NCI-H82 treated with DMSO at 0.1 percent for 48 hours (cell line): ENCODE data around the gene BSG.
"Not testable (repeated sequence)": the region's sequence is repeated elsewhere in the genome, so short reads cannot be mapped to it uniquely, and the experiment has no call there.

ENCODE experiments used
- DNase-seq: peaks from one replicate; lab custom pipeline; 2025; ENCODE audit not compliant: unreplicated experiment; lab: John Stamatoyannopoulos, UW

The BSG gene

DNA sequence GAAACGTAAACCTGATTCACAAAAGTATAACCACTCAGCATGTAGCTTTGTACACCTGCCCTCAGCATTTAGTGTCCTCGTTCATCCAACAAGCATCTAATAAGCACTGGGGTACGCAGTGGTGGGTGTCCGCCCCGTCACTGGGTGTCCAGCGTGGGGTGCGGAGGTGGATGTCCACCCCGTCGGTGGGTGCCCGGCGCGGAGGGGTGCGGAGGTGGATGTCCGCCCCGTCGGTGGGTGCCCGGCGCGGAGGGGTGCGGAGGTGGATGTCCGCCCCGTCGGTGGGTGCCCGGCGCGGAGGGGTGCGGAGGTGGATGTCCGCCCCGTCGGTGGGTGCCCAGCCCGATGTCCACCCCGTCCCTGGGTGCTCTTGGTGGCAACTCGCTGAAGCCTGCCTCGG is 12.8 kb downstream of the BSG start:
- not testable (repeated sequence) for DNase-seq

DNA sequence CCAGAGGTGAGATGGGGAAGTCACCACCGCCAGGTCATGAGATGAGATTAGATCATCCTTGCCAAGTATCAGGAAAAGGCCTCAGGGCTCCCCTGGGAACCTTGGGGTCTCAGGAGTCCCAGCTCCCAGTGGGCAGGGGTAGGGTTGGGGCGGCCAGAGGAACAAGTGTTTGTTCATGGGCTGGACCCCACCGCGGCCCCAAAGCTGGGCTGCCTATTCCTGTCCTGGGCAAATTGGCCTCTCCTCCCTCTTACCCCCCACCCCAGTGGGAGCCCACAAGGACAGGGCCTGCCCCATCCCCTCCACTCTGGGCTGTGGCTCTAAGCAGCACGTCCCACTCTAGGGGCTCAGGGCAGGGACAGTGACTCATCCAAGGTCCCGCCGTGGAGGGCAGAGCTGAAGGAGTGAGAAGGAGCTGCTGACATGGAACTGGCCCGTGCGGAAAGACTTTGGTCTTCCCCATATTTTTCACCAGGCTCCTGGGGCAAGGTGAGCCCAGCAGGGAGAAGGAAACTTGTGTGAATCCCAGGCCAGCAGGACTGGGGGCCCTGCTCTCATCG is 13.2 kb downstream of the BSG start:
- no peak for DNase-seq

DNA sequence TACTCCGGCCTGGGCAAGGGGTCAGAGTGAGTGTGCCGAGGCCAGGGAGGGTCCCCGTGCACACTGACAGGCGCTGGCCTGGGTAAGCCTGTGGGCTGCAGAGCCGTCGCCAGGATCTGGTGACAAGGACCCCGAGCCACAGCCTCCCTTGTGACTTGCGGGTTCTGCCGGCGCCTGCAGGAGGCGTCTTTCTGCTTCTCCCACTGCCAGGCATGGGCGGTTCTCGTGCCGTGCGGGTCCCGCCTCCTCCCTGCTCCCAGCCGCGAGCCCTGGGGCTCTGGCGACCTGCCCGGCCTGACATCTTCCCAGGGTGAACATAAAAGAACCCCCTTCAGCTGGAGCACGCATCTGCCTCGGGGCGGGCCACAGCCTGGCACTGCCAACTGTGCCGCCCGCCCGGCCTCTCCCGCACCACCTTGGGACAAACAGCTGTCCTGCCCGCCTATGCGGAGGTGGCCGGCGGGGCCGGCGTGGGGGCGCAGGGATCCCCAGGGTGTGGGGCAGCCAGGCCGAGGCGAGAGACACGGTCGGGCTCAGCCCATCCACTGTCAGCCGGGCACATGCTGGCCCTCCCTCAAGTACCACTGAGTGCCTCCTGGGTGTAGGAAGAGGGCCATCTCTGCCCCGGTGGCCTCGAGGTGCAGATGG is 15.8 kb downstream of the BSG start:
- DNase-seq, result no peak

DNA sequence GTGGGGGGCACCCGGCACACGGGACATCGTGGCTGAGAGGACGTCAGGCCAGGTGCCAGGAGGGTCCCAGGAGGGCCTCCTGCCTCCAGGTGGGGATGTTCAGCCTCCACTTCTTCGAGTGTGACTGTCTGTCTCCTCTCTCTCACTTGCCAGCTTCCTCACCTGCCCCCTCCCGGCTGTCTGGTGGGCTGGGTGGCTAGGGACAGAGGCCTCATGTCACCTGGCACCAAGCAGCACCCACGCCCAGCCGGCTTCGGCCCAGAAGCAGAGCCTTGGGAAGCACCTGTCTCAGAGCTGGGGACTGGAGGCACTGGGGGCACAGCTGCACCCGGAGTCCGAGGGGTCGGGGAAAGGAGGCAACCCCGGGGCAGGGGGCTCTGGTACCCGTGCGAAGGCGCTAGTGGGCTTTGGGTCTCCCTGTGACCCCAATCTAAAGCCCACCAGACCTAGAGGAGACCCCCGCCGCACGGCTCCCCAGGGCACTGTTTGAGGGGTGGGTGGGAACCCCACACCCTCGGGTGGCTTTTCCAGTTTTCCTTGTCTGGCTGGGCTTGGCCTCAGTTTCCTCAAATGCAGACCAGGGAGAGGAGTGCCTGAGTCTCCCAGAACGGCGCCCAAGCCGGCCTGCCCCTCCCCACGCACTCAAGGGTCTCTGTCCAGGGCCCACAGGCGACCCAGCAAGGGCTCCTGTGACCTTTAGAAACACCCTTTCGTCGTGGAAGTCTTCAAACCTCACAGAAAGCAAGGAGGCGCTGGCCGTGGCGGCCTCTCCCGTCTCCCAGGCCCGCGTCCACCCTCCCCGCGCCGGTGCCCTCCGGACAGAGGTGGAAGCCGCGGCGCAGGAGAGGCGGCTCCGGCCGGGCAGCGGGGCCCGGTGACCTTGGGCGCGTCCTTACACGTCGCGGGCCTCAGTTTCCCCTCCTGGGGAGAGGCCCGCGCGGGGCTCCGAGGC is 16.6 kb downstream of the BSG start:
- DNase-seq, result no peak

DNA sequence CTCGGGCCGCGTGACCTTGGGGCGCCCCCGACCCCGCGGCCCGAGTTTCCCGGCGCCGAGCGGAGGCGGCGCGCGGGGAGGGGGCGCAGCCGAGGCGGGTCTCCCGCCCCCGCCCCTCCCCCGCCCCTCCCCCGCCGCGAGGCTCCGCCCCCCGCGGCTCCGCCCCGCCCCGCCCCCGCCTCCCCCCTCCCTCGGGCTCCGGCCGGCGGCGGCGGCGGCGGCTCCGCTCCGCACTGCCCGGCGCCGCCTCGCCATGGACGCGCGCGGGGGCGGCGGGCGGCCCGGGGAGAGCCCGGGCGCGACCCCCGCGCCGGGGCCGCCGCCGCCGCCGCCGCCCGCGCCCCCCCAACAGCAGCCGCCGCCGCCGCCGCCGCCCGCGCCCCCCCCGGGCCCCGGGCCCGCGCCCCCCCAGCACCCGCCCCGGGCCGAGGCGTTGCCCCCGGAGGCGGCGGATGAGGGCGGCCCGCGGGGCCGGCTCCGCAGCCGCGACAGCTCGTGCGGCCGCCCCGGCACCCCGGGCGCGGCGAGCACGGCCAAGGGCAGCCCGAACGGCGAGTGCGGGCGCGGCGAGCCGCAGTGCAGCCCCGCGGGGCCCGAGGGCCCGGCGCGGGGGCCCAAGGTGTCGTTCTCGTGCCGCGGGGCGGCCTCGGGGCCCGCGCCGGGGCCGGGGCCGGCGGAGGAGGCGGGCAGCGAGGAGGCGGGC is 17.4 kb downstream of the BSG start, which contains the start of gene HCN2:
HCN2 (plus strand) TSS at position 189 of the 703 bp plus-strand sequence; CDS start at position 254, 65 bp downstream.
- DNase-seq, result no peak

DNA sequence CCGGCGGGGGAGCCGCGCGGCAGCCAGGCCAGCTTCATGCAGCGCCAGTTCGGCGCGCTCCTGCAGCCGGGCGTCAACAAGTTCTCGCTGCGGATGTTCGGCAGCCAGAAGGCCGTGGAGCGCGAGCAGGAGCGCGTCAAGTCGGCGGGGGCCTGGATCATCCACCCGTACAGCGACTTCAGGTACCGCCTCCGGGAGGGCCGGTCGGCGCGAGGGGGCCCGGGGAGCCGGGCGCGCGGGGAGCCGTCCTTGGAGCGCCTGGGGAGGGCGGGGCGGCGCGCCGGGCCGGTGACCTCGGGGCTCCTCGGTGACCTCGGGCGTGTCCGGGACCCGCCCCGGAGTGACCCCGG is 18.0 kb downstream of the BSG start:
- no peak for DNase-seq

DNA sequence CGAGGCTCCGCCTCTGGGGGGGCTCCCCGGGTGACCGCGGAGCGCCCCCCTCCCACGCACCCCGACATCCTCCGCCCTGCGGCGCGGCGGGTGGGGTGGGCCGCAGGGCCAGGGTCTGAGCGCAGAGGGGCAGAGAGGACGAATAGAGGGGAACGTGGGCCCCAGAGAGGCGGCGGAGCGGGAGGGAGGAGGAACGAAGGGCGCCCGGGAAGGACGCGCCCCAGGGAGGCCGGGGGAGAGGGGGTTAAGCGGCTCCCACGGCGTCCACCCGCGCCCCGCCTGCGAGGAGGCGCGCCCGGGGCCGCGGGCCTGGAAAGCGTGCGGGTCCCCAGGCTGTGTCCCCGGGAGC is 18.3 kb downstream of the BSG start:
- no peak for DNase-seq

DNA sequence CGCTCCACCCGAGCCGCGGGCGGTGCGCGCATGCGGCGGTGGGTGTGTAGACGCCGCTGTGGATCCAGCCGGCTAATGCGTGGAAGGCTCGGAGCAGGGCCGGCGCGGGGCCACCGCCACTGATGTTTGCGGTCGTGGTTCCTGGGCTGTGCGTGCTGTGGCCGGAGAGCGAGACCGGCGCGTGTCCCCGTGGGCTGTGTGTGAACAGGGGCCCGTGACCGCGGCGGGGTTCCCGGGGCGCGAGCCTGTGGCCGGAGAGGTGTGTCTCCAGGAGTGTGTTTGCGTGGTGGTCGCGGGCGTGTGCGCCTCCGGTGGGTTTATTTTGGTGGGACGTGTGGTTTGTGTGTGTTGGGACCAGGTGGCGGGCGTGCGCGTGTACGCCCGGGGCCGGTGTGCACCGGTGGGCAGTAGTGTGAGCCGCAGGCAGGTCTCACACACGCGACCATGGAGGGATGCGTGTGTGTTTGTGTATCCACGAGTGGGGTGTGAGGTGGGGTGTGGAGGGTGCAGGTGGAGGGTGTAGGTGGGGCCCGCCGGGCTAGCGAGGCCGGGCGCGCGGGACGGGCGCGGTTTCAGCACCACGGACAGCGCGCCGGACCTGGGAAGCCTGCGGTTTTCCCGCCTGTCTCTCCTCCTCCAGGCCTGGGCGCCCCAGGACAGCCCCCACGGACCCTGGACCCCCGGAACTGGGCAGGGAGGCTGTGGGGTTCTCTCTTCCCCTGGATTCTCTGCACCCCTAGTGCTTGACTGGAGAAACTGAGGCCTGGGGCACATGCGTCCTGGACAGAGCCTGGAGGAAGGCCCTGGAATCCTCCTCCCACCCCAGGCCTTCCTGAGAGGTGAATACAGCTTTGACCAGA is 18.9 kb downstream of the BSG start:
- DNase-seq, result no peak

DNA sequence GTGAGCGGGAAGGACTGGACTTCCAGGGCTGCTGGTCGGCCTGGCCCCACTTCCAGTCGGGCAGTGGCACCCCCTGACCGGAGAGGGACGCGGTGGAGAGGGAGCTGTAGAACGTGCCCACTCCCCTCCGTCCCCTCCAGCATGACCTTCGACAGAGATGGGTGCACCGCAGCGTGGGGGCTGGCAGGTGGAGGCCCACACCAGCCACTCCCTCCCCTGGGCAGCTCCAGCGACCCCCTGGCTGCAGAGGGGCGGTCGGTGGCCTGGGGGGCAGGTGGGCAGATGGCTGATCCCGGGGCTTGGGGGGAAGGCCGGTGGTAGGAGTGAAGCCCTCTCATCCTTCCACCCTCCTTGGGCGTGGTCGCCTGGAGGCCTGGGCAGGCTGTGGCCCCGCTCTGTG is 19.7 kb downstream of the BSG start:
- no peak for DNase-seq

DNA sequence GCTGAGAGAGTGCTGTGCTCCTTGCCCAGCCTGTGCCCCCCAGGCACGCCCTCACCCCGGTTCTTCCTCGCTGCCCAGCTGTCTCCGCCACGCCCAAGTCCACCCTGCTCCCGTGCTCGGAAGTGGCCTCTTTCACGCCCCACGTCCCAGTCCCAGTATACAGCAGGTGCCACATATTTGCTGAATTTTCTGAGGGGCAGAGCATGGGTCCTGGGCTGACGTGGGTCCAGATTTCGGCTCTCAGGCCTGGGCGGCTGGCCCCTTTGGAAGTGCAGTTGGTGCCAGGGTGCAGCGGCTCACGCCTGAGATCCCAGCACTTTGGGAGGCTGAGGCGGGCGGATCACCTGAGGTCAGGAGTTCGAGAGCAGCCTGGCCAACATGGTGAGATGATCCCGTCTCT is 20.7 kb downstream of the BSG start:
- no peak for DNase-seq

DNA sequence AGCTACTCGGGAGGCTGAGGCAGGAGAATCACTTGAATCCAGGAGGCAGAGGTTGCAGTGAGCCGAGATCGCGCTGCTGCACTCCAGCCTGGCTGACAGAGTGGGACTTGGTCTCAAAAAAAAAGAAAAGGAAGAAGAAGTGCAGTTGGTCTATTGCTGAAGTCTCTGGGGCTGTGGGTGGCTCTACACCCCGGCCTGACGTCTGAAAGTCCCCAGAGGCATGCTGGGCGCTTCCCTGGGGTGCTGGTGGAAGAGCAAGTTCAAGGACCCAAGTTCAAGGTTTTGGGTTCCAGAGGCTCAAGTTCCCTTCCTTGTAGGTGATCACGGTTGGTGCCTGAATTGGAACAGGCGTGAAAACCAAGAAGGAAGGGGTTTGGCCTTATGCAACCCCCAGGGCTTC is 21.1 kb downstream of the BSG start:
- no peak for DNase-seq

DNA sequence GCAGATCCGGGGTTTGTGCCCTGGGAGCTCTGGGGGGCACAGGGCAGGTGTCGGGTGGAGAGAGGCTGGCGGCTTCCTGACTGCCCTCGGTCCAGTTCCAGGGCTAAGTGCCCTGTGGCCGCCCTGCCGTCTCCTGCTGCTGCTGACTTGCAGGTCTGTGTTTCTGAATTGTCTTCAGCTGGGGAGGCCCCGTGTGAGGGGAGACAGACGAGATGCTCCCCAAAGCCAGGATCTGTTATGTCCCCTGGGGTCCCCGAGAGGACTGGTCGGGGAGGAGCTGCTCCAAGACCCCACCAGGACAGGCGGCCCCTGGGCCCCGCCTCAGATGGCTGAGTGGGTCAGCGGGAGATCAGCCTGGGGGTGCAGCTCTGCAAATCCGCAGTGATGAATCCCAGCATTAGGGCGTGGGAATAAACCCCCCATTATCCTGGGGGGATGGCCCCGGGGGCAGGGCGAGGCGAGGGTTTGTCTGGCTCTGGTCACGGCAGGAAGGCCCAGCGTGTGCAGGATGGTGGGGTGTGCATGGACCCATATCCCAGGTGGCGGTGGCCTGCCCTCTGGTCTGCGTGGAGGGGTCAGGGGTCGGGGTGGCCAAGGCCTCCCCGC is 22.0 kb downstream of the BSG start:
- DNase-seq, result no peak

DNA sequence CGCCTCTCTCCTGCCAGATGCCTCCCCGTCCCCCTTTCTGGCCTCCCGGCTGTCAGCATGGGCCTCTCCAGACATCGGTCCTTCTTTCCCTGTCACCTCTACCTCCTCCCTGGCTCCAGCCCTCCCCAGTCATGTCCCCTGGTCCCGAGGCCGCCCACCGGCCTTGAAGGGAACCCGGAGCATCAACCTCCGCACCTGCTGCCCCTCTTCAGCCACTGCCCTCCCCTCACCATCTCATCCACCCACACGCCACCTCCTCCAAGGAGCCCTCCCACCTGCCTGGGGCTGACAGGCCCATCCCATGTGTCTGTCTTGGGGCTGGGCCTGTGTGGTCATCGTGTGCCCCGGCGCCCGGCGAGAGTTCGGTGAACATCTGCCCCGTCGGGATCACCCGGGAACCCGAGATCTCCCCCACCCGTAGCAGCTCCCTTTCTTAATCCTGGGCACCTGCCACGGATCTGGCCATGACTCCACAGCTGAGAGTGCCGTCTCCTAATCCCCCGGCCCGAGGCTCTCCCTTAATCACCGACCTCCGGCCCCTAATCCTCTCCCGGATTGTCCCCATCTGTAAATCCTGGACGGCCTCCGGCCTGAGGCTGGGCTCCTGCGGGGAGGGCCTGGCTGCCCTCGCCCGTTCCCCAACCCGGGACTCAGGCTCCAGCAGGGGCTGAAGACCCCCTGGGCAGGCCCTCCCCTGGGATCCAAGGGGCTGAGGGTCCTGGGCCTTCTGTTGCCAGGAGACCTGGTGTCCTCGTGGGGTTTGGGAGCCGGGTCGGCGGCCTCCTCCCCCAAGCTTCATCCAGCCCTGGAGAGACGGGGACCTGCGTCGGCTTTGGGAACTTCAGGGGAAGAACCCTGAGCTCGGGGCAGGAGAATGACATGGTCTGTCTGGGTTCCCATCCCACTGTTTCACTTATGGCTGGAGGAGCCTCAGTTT is 23.2 kb downstream of the BSG start:
- DNase-seq, result peak; percentile 68

DNA sequence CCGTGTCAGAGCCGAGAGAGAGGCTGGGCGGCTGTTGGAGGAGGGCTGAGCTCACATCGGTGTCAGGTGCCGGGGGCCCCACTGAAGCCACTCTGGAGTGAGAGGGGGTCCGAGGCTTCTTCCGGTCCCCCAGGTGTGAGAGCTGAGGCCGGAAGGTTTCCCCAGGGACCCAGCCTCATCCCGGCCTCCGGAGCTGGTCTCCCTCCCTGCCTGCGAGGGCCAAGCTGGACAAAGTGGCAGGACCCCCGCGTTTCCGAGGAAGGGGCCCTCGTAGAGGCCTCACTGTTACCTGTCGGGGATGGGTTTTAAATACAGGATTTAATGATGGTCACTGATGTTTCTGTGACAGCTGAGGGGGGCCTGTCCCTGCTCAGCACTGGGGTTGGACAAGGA is 23.9 kb downstream of the BSG start:
- no peak for DNase-seq

DNA sequence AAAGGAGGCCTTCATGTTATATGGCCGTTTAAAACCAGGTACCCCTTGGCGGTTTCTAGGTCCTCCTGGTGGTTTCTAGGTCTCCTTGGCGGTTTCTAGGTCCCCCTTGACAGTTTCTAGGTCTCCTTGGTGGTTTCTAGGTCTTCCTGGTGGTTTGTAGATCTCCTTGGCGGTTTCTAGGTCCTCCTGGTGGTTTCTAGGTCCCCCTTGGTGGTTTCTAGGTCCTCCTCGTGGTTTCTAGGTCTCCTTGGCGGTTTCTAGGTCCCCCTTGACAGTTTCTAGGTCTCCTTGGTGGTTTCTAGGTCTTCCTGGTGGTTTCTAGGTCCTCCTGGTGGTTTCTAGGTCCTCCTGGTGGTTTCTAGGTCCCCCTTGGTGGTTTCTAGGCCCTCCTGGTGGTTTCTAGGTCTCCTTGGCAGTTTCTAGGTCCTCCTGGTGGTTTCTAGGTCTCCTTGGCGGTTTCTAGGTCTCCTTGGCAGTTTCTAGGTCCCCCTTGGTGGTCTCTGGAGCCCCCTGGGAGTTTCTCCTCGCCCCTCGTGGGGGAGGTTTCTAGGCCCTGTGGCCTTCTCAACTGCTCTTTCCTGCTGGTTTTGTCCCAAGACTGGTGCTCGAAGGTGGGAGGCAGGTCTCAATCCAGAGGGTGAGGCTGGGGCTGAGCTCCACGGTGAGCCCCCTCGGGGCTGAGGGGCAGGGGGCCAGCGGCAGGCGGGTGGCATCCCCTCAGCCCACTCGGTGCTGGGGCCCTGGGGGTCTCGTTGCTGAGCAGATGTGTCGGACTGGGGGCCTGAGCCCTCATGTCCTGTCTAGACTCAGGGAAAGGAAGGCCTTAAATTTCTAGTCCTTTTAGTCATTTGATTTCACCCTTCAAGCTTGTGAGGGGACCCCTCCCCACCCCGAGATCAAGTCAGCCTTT is 25.3 kb downstream of the BSG start:
- no peak for DNase-seq

DNA sequence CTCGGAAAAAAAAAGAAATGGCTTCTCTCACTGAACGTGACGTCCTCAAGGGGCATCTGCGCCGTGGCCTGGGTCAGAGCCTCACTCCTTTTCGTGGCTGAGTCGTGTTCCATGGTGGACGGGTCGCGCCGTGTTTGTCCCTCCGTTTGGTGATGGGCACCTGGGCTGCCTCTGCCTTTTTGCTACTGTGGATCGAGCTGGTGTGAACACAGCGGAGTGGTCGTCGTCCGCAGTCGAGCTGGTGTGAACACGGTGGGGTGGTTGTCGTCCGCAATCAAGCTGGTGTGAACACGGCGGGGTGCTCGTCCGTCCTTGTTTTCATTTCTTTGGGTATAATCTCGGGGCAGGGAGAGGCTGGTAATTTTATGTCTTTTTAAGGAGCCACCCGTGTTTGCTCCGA is 28.9 kb downstream of the BSG start:
- no peak for DNase-seq

DNA sequence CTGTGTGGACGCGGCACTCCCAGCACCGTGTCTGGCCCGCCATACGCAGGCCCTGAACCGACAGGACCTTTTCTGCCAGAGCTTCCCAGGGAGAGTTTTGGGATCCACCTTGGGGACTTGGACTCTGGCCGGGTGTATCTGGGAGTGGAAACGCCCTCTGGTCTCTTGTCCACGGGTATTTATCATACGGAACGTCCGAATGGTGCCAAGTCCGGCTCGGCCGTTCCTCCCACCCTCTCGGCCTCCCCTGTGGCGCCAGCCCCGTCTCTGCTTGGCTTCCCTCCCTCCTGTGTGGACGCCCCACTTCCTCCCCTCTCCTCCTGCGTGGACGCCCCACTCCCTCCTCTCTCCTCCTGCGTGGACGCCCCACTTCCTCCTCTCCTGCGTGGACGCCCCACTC is 29.4 kb downstream of the BSG start:
- DNase-seq, result no peak
